ENCODE results near the gene KCNK15.

KCNK15 gene

DNA sequence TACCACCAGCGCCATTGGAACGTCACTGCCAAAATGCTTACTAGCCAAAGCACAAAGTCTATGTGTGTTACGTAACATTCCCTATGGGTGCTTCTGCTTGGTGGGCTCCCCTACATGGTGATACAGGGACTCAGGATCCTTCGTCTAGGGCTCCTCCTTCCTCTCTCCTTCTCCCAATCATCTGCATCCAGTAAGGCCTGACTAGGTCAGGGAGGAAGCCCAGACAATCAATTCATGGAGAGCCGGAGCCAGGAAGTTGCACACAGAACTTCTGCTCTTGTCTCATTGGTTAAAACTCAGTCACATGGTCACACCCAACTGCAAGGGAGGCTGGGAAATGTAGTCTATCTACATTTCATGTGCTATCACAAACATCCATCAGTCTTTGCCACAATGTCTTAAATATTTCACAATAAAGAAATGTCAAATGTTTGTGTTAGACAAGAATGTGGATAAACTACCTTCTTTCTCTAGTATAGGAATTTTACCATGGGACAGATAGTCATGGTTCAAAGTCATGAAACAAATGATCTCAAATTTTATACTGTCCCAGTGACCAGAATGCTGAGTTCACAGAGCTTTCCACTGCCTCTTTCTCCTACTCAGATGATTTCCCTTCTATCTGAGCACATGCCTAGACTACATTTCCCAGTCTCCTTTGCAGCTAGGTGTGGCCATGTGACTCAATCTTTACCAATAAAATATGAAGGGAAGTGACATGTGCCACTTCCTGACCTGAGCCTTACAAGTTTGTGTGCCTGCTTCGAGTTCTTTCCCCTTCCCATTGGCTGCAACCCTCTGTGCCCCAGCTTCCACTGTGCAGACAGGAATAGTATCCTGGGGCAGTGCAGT lies 9.3 kb upstream of the KCNK15 start:
- DNase-seq, result peak; percentile 79

DNA sequence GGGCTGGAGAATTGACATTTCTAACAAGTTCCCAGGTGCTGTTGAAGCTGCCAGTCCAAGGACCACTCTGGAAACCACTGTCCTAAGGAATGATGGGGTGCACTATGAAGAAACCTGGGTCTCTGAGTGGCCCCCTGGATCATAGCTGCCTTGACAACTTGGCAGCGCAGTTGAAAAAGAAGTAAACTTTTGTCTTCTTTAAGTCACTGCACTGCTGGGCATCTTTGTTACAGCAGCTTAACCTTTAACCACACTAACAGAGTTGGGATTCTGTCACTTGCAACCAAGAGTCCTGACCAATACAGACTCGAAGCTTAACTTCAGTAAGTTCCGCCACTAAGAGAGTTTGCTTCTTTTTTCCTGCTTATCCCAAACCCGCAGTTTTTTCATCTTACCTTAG lies 8.5 kb upstream of the KCNK15 start:
- DNase-seq, result no peak

DNA sequence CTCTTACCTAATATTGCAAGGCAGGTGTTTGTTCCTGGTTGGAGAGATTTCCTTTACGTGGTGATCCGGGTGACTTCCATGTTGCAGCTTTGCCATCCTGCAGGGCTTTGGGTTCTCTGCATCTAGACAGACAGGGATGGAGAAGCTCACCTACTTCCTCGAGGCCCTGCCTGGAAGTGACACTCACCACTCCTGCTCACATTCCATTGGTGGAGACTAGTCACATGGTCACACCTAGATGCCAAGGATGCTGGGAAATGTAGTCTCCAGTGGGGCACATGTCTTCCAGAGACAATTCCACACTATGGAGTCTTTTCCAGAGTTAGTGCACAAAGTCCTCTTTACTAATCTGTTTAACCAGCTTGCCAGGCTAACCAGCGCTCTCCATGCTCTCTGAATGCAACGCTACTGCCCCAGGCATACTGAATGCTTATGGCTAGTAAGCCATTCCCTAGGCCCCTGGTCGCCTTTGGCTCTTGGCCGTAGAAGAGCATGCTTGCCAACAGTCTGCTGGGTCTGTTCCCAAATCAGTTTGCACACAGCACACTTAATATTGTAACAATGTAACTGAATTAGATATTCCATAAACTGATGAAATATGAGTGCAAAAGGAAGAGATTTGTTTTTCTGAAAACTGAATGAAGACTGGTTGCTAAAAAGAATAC lies 6.7 kb upstream of the KCNK15 start:
- DNase-seq, result peak; percentile 83

DNA sequence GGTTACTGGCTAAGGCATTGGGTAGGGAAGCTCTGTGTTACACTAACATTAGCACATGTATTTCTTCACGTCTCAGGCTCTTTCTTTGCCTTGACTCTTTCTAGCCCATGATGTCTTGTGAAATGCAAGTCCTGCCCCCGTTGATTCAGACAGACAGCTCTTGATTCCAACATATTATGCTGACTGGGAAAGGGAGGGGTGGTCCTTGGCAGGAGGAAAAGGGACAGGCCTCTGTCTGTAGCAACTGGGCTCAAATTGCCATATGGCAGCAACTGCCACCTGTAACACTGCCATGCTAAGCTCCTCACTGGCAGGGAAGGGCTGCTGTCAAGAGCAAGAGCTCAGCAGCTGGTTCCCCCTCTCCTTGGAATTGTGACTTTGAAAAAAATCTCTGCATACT lies 5.7 kb upstream of the KCNK15 start:
- DNase-seq, result no peak

DNA sequence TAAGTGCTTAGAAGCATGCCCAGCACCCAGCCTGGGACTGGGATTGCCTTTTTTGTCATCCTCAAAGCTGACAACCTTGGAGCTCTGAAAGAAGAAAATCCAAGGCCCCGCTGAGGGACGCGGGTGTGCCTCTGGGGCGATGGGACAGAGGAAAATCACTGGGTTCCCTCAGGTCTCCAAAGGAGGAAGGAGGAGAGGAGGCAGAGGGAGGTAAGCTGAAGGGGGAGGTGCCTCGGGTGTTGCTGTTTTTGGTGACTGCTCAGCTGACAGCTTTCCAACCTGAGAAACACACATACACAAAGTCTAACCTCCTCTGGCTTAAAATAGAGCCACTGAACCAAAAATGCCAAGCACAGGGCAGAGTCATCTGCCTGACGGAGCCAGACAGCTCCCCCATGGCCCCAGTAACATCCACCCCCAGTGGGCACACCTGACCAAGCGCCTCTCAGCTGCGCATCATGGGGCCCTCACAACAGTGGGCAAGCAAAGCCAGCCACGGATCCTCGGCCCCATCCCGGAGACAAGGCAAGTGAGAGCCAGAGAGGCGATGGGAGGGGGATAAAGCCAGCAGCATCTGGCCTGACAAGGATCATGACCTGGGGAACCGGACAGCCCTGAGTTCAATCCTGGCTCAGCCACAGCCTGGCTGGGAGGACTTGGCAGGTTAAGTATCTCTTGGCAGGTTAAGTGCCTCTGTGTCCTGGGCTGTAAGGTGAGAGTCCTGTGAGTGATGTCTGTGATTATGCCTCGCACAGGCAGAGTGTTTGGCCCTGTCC lies 3.2 kb upstream of the KCNK15 start:
- DNase-seq, result no peak

DNA sequence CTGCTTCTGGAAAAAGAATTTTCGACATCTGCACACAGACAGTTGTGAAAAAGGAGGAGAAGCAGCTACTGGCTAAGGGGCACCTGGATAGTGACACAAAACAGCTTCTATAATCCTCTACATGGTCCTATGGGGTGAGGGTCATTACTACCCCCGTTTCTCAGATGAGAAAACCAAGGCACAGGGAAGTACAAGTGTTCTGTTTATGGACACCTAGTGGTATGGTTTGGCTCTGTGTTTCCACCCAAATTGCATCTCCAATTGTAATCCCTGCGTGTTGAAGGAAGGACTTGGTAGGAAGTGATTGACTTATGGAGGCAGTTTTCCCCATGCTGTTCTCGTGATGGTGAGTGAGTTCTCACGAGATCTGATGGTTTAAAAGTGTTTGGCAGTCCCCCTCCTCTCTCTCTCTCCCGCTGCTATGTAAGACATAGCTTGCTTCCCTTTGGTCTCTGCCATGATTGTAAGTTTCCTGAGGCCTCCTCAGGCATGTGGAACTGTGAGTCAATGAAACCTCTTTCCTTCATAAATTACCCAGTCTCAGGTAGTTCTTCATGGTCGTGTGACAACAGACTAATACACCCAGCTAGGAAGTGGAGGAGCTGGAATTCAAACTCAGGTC lies 2.5 kb upstream of the KCNK15 start:
- DNase-seq, result no peak

DNA sequence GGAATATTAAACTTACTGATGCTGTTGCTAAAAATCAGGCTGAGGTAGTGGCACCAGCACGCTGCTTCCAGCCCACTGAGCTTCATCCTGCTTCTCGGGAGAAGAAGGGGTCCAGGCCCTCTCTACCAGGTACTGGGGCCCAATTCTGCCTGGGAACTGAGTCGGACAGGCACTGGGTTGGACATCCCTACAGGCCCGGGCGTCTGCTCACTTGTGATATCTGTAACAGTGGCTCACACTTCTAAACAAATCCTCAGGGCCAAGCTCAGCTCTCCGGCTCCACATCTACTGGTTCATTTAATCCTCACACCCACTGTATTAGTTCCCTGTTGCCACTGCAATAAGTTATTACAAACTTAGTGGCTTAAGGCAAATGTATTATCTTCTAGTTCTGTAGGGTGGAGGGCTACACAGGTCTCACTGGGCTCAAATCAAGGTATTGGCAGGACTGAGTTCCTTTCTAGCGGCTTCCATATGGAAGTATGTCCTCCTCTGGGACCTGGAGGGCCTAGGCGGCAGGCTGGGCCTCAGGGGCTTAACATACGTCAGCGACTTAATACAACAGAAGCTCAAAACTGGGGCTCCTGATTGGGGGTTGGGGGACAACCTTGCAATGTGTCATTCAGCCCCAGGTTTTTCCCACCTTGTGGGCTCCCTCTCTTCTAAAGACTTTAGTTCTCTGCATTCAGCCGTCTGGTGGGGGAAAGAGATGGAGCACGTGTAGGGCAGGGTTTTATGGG lies 1.6 kb upstream of the KCNK15 start:
- DNase-seq, result no peak

DNA sequence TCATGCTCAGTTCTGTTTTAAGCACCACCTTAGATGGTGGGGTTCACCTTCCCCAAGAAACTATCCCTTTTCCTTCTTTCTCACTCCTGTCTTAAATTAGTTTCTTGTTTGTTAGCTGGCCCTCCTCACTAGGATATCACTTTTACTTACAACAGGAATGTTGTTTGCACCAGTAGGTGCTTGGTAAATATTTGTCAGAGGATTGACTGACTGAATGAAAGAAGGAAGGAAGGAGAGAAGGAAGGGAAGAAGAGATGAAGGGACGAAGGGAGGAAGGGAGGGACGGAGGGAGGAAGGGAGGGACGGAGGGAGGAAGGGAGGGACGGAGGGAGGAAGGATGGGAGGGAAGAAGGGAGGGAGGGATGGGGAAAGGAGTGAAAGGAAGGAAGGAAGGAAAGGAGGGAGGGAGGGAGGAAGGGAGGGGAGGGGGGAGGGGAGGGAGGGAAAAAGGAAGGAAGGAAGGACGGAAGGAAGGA lies 505 bp upstream of the KCNK15 start:
- DNase-seq, result no peak

DNA sequence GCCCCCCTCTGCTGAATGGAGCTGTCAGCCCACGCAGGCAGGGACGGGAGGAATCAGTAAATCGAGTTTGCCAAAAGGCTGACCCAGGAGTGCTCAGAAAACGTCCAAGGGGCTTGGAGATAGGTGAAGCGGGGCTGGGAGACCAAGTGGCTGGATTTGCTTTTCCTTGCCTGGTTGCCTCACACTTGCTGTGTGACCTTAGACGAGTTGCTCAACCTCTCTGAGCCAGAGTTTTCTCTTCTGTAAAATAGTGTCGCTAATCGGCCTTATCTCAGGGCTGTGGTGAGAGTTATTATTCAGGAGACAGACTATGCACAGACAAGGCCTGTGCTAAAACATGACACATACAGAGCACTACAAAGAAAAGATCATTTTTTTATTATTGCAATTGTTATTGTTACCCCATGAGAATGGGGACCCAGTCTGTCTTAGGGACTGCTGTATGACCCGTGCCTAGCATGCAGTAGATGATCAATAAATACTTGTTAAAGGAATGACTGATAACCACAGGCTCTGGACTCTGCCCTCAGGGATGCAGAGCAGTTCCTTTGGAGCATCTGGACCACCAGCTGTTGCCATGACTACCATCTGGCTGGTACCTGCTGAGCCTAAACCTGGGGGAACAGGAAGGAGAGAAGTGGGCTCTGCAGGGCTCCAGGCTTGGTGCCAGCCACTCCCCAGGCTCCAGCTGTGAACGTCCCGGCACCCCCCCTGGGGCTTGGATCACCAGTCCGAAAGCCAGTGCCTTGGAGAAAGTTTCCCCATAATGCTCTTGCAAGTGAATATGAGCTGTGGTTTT lies 901 bp downstream of the KCNK15 start:
- no peak for DNase-seq

DNA sequence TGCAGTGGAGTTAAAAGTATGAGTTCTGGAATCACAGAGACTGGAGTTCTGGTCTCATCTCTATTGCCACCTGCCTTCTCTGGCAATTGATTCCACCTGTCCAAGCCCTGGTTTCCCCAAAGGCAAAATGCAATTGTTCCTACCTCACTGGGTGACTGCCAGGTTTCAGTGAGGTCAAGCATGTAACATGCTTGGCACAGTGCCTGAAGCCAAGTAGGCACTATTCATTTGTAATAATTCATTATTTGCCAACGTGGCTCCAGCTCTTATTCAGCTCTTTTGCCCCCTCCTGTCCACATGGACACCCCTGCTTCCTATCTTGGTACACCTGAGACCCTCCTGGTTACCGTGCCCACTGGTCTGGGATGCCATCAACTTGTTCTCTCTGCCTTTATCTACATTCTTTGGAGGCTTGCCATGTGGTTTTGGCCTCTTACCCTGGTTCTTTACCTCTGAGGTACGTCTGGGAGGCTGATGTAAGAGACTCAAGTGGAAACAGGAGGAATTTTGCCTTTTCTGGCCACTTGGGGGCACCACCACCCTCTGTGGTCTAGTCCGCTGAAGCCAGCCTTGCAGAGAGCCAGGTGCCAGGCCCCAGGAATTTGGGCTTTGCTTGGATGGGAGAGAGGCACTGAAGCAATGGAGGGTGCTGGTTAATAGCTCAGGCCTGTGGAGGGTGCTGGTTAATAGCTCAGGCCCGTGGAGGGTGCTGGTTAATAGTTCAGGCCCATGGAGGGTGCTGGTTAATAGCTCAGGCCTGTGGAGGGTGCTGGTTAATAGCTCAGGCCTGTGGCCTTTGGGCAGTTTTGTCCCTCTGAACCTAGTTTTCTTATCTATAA lies 1.7 kb downstream of the KCNK15 start:
- DNase-seq, result peak; percentile 79

DNA sequence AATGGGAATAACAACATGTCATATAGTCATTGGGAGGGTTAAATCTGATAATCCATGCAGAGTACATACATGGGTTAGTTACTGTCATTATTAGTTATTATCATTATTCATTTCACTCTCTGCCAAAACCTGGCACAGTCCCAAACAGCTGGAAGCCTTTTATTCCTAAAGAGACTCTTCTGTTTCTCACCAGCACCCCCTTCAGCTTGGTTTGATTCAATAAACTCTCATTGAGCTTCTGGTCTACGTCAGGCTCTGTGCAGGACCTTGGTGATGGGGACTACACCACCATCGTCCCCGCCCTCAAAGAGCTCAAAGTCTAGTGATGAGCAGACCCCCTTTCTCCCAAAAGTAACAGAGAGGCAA lies 2.3 kb downstream of the KCNK15 start:
- peak; percentile 40 for DNase-seq

DNA sequence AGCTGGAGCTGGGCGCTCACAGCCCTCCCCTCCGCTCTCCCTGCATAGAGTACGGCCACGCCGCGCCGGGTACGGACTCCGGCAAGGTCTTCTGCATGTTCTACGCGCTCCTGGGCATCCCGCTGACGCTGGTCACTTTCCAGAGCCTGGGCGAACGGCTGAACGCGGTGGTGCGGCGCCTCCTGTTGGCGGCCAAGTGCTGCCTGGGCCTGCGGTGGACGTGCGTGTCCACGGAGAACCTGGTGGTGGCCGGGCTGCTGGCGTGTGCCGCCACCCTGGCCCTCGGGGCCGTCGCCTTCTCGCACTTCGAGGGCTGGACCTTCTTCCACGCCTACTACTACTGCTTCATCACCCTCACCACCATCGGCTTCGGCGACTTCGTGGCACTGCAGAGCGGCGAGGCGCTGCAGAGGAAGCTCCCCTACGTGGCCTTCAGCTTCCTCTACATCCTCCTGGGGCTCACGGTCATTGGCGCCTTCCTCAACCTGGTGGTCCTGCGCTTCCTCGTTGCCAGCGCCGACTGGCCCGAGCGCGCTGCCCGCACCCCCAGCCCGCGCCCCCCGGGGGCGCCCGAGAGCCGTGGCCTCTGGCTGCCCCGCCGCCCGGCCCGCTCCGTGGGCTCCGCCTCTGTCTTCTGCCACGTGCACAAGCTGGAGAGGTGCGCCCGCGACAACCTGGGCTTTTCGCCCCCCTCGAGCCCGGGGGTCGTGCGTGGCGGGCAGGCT lies 4.6 kb downstream of the KCNK15 start:
- peak; percentile 7 for DNase-seq

DNA sequence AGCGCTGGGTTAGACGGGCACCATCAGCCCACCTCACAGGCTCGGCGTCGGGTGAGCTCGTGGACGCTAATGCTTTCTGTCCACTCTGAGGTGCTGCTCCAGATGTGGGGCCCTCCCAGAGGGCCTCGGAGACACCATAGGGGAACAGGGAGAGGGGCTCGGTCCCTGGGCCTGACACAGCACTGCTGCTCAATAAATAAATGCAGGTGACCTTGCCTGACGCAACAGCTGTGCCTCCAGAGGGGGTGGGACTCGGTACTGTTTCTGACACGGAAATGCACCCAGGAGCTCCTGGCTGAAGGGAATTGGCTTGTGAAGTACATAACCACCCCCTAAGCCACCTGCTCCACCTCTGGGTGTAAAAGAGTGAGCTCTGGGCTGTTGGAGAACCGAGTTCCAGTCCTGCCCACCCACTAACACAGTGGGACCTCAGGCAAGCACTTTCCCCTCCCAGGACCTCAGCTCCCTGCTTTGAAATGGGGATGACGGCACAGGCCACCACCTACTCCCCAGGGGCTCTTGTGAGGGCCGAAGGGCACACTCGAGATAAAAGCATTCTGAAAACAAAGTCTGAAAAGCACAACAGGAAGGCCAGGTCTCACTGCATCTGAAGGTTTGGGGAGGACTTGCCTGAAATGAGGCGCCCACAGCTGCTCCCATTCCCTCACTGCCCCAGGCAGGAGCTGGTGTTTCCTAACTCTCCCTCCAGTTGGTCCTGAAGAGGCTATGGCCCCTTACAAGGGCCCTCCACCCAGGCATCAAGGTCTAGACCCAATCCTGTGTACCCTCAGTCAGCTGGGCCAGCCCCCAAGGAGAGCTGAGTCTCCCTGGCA lies 6.7 kb downstream of the KCNK15 start:
- DNase-seq, result no peak

DNA sequence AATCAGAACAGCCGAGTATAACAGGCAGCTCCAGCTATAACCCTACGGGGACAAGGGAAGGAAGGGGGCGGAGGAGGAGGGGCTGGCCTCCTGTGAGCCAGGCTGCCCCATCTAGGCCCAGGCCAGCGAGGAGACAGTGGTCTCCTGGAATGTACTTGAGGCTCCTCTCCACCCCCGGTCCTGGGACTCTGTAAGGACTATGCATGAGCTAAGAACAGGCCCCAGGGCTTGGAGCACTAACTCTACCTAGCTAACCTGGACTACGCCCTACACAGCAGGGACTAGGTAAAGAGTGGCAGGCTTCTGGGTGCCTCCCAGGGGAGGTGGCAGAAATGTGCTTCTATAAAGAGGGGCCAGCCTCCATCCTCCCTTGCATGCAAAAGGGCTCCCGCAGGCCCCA lies 8.9 kb downstream of the KCNK15 start:
- no peak for DNase-seq

DNA sequence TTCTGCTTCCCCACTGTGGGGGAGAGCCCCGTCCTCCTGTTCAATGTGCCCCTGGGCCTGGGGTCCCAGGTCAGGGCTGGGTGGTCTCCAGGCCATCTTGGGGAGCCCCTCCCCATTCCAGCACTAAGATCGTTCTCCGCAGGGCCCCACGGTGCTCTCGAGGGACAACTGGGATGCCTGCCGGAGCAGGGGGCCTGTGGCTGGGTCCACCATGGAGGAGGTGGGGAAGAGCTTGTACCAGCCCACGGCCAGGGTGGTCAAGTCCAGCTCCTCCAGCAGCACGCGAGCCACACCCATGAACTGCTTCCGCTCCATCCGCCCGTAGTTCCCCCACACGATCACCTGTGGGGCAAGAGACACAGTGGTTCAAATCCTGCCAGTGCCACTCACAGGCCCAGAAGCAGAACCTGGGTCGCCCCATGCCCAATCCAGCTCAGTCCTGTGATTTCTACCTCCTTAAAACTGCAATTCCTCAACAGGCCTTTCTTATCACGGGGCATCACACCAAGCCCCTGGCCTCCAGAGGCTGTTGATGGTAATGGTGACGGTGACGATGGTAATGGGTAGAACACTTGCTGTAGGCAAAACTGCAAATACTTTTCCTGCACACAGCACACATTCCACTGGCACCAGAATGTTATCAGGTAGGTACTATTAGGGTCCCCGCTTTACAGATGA lies 10.5 kb downstream of the KCNK15 start:
- no peak for DNase-seq

DNA sequence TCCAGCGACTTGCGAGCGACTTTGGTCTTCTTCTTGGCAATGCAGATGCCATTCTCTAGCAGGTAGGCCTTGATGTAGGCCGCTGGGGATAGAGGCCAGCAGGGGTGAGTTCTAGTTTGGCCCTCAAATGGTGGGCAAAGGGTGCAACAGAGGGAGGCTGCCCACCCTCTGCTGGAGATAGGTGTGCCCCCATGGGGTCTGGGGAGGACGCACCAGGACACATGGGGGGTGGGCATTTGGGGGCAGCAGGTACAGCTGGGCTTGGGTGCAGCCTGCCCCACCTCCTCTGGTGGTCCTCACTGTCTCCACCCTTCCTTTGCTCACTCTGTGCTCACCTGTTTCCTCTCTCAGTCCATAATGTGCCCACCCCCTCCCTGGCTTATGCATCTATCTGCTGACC lies 11.3 kb downstream of the KCNK15 start:
- no peak for DNase-seq

DNA sequence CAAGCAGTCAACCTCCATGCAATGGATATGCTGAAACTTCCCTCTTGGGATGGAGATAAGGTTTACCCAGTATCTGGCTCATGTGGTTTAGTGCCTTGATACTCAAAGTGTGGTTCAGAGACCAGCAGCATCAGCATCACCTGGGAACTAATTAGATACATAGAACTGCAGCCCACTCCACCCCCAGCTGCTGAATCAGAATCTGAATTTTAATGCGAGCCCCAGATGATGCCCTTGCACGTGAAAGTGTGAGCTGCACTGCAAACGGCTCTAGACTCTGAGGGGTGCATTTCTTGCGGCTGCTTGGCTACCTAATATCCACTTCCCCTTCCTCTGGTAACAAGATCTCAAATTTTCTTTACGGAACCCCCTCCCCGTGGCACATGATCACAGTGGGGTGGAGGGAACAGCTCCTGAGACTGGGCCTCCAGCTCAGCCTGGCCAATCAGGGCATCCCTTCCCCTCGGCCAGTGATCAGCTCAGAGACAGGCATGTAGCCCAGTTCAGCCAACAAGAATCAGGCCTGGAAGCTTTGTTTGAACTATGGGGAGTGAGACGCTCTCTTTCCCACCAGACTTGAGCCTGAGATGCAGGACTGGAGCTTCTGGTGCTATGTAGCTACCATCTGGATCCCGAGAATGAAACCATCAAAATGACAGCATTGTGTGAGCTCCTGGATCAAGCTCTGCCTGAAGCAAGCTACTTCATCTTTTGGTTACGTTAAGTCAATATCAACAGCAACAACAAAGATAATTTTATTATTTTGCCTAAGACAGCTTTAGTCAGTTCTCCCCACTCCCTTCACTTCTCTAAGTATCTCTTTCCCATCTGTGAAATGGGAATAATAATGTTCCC lies 12.8 kb downstream of the KCNK15 start:
- DNase-seq, result no peak
